ENCODE measurements around the gene CACNB4.

Gene CACNB4

GRCh38 chr2:151855111-151855510, 243.7 kb downstream of the CACNB4 start:
- DNase-seq (ENCODE audit: low read depth), result no peak

- DNase-seq (ENCODE audit: low read depth), result no peak
Observed at GRCh38 chr2:151853070-151853758, 245.6 kb downstream of the CACNB4 start.

- no peak for DNase-seq (ENCODE audit: low read depth)
Observed at GRCh38 chr2:151852260-151853069, 246.4 kb downstream of the CACNB4 start.

- no peak for DNase-seq (ENCODE audit: low read depth)
Observed at GRCh38 chr2:151851761-151852160, 247.1 kb downstream of the CACNB4 start.

- no peak for DNase-seq (ENCODE audit: low read depth)
Observed at GRCh38 chr2:151849413-151850010, 249.3 kb downstream of the CACNB4 start.

- no peak for DNase-seq (ENCODE audit: low read depth)
Observed at GRCh38 chr2:151845884-151846283, 253.0 kb downstream of the CACNB4 start.

- DNase-seq (ENCODE audit: low read depth), result no peak
Observed at GRCh38 chr2:151845481-151845880, 253.4 kb downstream of the CACNB4 start.

GRCh38 chr2:151844211-151844896, 254.5 kb downstream of the CACNB4 start:
- DNase-seq (ENCODE audit: low read depth), result no peak

- DNase-seq (ENCODE audit: low read depth), result no peak
Observed at GRCh38 chr2:151843691-151844061, 255.2 kb downstream of the CACNB4 start.

GRCh38 chr2:151842830-151843690, 255.8 kb downstream of the CACNB4 start:
- DNase-seq (ENCODE audit: low read depth), result no peak

- DNase-seq (ENCODE audit: low read depth), result no peak
Observed at GRCh38 chr2:151841047-151841424, 257.8 kb downstream of the CACNB4 start.

GRCh38 chr2:151840216-151841046, 258.4 kb downstream of the CACNB4 start:
- no peak for DNase-seq (ENCODE audit: low read depth)

- DNase-seq (ENCODE audit: low read depth), result no peak
Observed at GRCh38 chr2:151837926-151838325, 260.9 kb downstream of the CACNB4 start.

- DNase-seq (ENCODE audit: low read depth), result no peak
Observed at GRCh38 chr2:151833984-151834383, 264.9 kb downstream of the CACNB4 start.

GRCh38 chr2:151830961-151831360, 267.9 kb downstream of the CACNB4 start:
- no peak for DNase-seq (ENCODE audit: low read depth)

- DNase-seq (ENCODE audit: low read depth), result no peak
Observed at GRCh38 chr2:151828890-151829324, 269.9 kb downstream of the CACNB4 start.

GRCh38 chr2:151828143-151828889, 270.5 kb downstream of the CACNB4 start, which contains the start of gene ARL5A:
Gene ARL5A (minus strand): TSS chr2:151828421. CDS start chr2:151828176, 245 bp downstream.
- peak; percentile 94 for DNase-seq (ENCODE audit: low read depth)

GRCh38 chr2:151827564-151828142, 271.2 kb downstream of the CACNB4 start:
- DNase-seq (ENCODE audit: low read depth), result no peak

- no peak for DNase-seq (ENCODE audit: low read depth)
Observed at GRCh38 chr2:151826737-151827157, 272.1 kb downstream of the CACNB4 start.

Measured in fibroblast of the conjunctiva (primary cell).